HG03520 (cell line): ENCODE measurements around the gene STARD13.
"Not testable (repeated sequence)": the region's sequence is repeated elsewhere in the genome, so short reads cannot be mapped to it uniquely, and the experiment has no call there.

Experiments
- ATAC-seq: cut with Tn5 transposase; IDR thresholded peaks from one replicate; pipeline ENCODE4 v1.9.1; 2021; ENCODE audit warnings: mild to moderate bottlenecking, moderate library complexity; ENCODE audit not compliant: unreplicated experiment

STARD13 gene

DNA sequence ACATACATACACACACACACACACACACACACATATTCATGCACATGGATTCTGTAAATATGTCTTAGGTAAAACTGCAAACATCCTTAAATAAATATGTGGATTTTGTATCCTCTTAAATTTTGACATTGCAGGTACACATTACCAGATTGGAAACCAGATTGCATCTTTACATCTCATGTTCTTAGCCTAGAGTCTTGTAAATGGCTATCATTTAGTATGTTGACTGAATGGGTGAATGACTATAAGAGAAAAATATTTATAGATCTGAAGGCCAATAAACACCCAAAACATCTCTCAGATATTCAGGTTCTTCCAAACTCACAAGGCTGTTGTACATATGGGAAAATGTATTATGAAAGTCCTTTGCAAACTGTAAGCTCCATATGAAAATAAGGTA lies 104.3 kb downstream of the STARD13 start:
- ATAC-seq, result no peak

DNA sequence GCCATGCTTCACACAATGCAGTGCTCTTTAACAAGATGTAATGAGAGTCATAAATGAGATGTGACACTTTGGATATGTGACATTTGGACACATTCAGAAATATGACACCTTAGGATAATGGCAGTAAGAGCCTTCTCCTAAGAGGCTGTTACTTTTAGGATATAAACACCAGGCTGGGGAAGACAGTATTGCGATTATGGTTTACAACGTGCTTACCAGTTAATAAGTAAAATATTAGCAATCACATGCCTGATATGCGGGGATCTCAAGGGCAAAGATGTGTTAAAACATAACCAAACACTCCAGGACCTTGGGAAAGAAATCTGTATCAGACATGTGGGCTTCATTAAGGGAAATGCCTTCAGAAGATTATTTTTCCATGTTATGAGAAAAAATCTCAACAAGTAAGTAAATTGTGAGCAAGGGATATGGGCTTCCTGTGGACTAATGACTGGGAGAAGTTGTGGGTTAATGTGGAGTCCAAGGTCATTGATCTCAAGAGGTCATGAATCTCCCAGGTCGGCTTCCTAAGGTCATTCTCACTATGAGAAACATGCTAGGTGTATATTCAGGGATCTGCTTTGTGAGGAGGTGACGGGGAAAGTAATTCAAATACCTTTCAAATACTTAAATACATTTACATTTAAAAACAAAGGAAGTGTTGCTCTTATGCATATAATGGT lies 105.3 kb downstream of the STARD13 start:
- ATAC-seq, result no peak

DNA sequence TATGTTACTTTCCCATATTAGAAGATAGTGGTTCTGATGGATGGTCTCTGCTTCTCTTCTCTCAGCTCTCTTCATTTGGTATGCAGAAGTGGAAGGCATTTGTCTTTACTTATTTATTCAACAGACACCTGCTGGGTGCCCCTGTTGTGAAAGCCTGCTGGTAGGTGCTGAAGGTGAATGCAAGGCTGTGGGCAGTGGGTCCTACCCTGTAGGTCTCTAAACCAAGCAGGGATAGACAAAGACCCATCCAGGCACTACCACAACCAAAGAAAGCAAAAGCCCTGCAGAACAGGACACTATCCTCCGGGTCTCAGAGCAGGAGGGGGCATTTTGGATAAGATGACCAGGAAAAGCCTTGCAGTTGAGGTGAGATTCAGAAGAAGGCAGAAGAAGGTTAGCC lies 106.1 kb downstream of the STARD13 start:
- no peak for ATAC-seq

- ATAC-seq, result no peak
Observed at GRCh38 chr13:33178209-33178840, 107.2 kb downstream of the STARD13 start.

DNA sequence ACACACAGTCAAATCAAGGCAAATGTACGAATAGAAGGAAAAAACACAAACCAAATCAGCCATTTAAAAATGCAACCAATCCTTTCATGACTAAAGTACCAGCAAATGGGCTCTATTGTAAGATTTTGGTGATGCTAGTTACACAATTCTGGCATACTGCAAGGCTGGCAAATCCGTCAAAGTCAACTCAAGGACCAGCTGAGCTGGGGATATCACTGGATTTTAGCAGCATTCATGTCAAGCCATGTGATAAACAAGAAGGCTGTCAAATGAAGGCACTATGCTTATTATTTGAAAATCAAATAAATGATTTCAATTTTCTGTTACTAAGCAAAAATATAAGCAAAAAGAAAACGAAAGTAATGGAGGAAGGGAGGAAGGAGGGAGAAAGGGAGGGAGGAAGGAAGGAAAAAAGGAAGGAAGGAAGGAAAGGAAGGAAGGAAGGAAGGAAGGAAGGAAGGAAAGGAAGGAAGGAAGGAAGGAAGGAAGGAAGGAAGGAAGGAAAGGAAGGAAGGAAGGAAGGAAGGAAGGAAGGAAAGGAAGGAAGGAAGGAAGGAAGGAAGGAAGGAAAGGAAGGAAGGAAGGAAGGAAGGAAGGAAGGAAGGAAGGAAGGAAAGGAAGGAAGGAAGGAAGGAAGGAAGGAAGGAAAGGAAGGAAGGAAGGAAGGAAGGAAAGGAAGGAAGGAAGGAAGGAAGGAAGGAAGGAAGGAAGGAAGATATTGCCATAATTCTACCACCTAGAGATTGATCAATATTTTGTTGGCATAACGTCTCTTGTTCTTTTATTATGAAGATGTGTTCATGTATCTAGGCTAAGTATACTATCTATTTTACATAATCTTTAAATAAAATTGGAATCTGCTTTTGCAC lies 108.0 kb downstream of the STARD13 start:
- ATAC-seq, result not testable (repeated sequence)

DNA sequence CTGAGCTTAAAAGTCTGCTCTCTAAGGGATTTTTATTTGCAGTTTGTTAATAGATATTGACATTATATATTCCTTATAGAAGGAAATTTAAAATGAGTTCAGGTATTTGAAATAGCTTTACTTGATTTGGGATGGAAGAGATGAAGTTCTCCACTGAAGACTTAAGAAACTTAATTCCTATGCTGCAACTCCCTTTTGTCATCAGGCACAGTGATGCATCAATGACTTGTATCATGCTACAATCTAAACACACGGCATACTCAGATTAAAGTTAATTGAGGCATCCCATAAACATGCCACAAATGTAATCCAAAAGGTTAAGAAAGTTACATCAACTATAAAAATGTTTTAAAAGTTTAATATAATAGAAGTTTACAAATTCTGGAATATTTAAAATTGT lies 109.0 kb downstream of the STARD13 start:
- no peak for ATAC-seq

DNA sequence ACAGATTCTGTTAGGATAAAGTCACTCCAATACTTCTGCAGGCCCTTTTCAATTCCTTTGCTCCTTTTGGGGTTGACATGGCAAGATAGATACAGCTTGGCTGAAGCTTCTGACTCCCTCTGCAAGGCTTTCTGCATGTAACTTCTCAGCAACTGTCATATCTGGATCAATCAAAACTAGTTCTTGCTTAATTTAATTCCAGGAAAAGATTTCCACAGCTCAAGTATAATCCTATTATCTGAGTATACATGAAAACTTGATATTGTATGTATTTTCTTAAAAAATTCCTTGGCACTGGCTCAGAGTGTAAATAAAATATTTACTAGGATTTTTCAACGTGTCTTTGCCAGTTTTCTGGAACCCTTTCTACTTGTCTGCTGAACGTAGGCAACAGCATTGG lies 109.6 kb downstream of the STARD13 start:
- no peak for ATAC-seq

- no peak for ATAC-seq
Observed at GRCh38 chr13:33174931-33175330, 110.6 kb downstream of the STARD13 start.

- ATAC-seq, result no peak
Observed at GRCh38 chr13:33174491-33174890, 111.1 kb downstream of the STARD13 start.

DNA sequence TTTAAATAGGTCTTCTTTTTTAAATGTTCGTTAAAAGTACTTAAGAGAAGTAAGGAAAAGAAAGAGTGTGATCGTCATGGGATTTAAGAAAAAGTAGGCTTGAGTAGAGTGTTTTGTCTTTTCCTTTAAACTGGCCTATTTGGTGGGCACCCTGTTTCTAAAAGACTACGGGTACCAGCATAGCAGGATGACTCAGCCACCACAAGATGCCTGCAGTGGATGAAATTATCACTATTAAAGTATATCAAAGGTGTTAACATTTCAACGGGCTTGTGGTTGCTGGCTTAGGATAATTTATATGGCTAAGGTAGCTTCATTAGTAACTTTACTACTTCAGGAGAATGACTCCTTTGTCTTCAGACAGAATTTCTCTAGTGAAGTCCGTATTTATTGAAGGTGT lies 112.6 kb downstream of the STARD13 start:
- ATAC-seq, result no peak

GRCh38 chr13:33172400-33172799 lies 113.2 kb downstream of the STARD13 start:
- ATAC-seq, result no peak

- ATAC-seq, result no peak
Observed at GRCh38 chr13:33169273-33169980, 116.1 kb downstream of the STARD13 start.

- no peak for ATAC-seq
Observed at GRCh38 chr13:33168321-33168960, 117.1 kb downstream of the STARD13 start.

- no peak for ATAC-seq
Observed at GRCh38 chr13:33167491-33167890, 118.1 kb downstream of the STARD13 start.

DNA sequence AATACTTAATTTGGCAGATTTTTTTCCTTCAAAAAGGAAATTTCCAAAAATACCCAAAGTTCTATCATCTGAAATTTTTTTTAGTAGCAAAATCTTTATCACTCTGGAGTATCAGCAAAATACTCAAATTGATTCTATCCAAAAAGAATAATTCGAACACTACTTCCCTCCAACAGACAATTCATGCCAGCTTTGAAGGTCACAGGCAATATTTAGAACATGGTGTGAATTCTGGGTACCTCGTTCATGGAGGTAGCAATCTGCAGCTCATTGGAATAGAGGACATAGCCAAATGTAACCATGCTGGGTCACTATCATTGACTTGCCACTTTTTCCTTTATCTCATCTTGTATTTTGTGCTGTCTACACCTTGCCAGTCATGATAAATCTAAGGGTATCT lies 119.8 kb downstream of the STARD13 start:
- ATAC-seq, result no peak

DNA sequence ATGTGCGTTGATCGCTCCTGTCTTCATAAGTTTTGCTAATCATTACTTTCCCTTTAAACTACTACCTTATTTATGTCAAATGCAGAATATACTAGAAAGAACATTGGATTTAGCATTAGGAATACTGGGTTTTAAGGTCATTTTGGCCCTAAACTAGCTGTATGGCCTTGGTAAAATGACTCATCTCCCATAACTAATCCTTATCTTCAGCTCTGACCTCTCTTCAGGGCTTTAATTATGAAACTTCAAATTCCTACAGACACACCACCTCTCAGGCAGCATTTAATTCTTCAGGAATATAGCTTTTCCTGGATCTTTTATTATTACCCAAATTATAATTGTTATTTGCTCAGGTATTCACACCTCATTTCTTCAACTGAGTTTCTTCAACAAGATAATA lies 121.2 kb downstream of the STARD13 start:
- ATAC-seq, result no peak

DNA sequence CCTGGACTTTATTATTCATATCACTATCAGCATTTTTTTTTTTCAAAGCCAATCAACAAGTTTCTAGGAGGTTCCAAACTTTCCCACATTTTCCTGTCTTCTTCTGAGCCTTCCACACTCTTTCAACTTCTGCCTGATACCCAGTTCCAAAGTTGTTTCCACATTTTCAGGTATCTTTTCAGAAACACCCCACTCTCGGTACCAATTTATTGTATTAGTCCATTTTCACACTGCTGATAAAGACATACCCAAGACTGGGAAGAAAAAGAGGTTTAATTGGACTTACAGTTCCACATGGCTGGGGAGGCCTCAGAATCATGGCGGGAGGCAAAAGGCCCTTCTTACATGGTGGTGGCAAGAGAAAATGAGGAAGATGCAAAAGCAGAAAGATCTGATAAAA lies 122.8 kb downstream of the STARD13 start:
- not testable (repeated sequence) for ATAC-seq

GRCh38 chr13:33158816-33159215 lies 126.7 kb downstream of the STARD13 start:
- no peak for ATAC-seq

DNA sequence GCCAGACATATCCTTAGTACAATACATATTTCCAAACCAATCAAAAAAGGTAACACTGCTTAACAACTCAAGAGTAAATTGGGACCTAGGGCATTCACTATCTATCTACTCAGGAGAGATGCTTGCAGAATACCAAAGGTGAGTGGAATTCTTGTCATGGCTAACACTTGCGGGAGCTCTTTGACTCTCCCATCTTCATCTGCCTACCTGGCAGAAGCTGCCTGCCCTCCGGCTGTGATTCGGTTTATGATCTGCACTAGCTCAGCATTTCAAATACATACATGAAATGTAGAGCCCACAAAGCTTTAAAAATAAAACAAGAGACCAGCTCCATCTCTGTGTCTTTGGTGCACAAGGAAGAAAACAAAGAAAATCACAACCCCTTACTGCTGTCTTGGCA lies 127.3 kb downstream of the STARD13 start:
- ATAC-seq, result no peak

- no peak for ATAC-seq
Observed at GRCh38 chr13:33154911-33155310, 130.6 kb downstream of the STARD13 start.
